SK-N-SH (cell line): Measurements from ENCODE around the gene RELB. TPM values are rescaled to one million over a fixed set of nuclear protein-coding genes. Genes with fewer than 3 reads are reported as not detected.

Experiments
- CTCF ChIA-PET: fragments of 300-600, 350-600 bp; formaldehyde crosslinking; extraction: SDS; loops from one replicate; lab custom pipeline; 2021; lab: Yijun Ruan, JAX
- POLR2A ChIA-PET: fragments of 350-600 bp; sonication (Branson Sonifier 250); formaldehyde crosslinking; extraction: SDS; loops from one replicate; lab custom pipeline; 2020; ENCODE audit warnings: antibody characterized with exemption, inconsistent platforms; lab: Yijun Ruan, JAX
- DNase-seq: peaks from one replicate; pipeline ENCODE4 v3.0.0; 2012
- H2AFZ ChIP-seq: fragments of 200-600 bp; sonication (generic); 2 replicates; pipeline ENCODE4 v1.8.1; 2016; ENCODE audit warnings: antibody characterized with exemption, mild to moderate bottlenecking, low read depth
- H3F3A ChIP-seq: fragments of 200-600 bp; sonication (generic); replicated peaks from 2 replicates; pipeline ENCODE3; 2016; ENCODE audit warnings: antibody characterized with exemption, mild to moderate bottlenecking; ENCODE audit not compliant: insufficient read depth
- H3K27ac ChIP-seq, 2 experiments: fragments of 200-500 bp in 1 of 2; fragments of 200-600 bp in 1 of 2; sonication (Bioruptor generic) in 1 of 2; sonication (generic), shearing (Covaris generic) in 1 of 2; 2 replicates each; pipeline versions ENCODE4 v1.5.1 to v1.6.1; 2014 to 2016; ENCODE audit warnings: low read depth in 2 of 2, inconsistent platforms in 1 of 2, low read length in 1 of 2, mild to moderate bottlenecking in 1 of 2, mixed read lengths in 1 of 2
- H3K27me3 ChIP-seq: fragments of 200-600 bp; sonication (generic), shearing (Covaris generic); 2 replicates; pipeline ENCODE4 v1.6.1; 2016; ENCODE audit warnings: mixed run types; ENCODE audit not compliant: insufficient read depth
- H3K36me3 ChIP-seq, 2 experiments: fragments of 200-500 bp in 1 of 2; fragments of 200-600 bp in 1 of 2; sonication (Bioruptor generic) in 1 of 2; sonication (generic) in 1 of 2; replicated peaks in 1 of 2; 2 replicates each; pipeline versions ENCODE3 to v1.5.1; 2014 to 2016; ENCODE audit warnings: low read length in 1 of 2, mild to moderate bottlenecking in 1 of 2; ENCODE audit not compliant: insufficient read depth in 2 of 2, control insufficient read depth in 1 of 2
- H3K4me1 ChIP-seq, 2 experiments: fragments of 200-500 bp in 1 of 2; fragments of 200-600 bp in 1 of 2; sonication (Bioruptor generic) in 1 of 2; sonication (generic), shearing (Covaris generic) in 1 of 2; 2 replicates each; pipeline versions ENCODE4 v1.5.1 to v1.6.1; 2014 to 2016; ENCODE audit warnings: low read depth in 1 of 2, low read length in 1 of 2, mixed run types in 1 of 2; ENCODE audit not compliant: insufficient read depth in 2 of 2, control insufficient read depth in 1 of 2
- H3K4me2 ChIP-seq: fragments of 200-600 bp; sonication (generic), shearing (Covaris generic); 2 replicates; pipeline ENCODE4 v1.6.1; 2017; ENCODE audit warnings: mixed run types
- H3K4me3 ChIP-seq, 2 experiments: fragments of 200-500 bp in 1 of 2; fragments of 200-600 bp in 1 of 2; sonication (Bioruptor generic) in 1 of 2; sonication (generic), shearing (Covaris generic) in 1 of 2; 2 replicates each; pipeline versions ENCODE4 v1.5.1 to v1.8.1; 2014 to 2016; ENCODE audit warnings: low read depth in 2 of 2, inconsistent platforms in 1 of 2, low read length in 1 of 2, mild to moderate bottlenecking in 1 of 2, mixed read lengths in 1 of 2, moderate library complexity in 1 of 2
- H3K79me2 ChIP-seq: fragments of 200-600 bp; sonication (generic); 2 replicates; pipeline ENCODE4 v1.8.1; 2017; ENCODE audit warnings: mild to moderate bottlenecking; ENCODE audit not compliant: insufficient read depth
- H3K9ac ChIP-seq: fragments of 200-600 bp; sonication (generic); 2 replicates; pipeline ENCODE4 v1.6.1; 2017; ENCODE audit warnings: mixed run types
- H3K9me2 ChIP-seq: fragments of 200-600 bp; sonication (generic); 2 replicates; pipeline ENCODE4 v1.6.1; 2017; ENCODE audit warnings: mixed run types
- H3K9me3 ChIP-seq: fragments of 200-600 bp; sonication (generic); 2 replicates; pipeline ENCODE4 v1.6.1; 2017; ENCODE audit warnings: mixed run types, mild to moderate bottlenecking, moderate library complexity
- H4K20me1 ChIP-seq: fragments of 200-600 bp; sonication (generic); 2 replicates; pipeline ENCODE4 v1.6.1; 2017; ENCODE audit warnings: mild to moderate bottlenecking, mixed run types; ENCODE audit not compliant: insufficient read depth
- EP300 ChIP-seq, 2 experiments: IDR thresholded peaks; 2 replicates each; pipeline versions ENCODE4 v1.4.0 to v1.6.1; 2012; ENCODE audit warnings: borderline replicate concordance in 1 of 2, low read depth in 1 of 2, low read length in 1 of 2
- EZH2phosphoT487 ChIP-seq: fragments of 200-600 bp; sonication (generic); IDR thresholded peaks from 2 replicates; pipeline ENCODE4 v1.6.1; 2017; ENCODE audit warnings: low read depth, mixed run types, mild to moderate bottlenecking, antibody characterized with exemption, moderate library complexity, borderline replicate concordance
- FOSL2 ChIP-seq: IDR thresholded peaks from 2 replicates; pipeline ENCODE4 v1.4.0; 2012; ENCODE audit warnings: low read depth, mild to moderate bottlenecking, moderate library complexity, borderline replicate concordance
- FOXJ3 ChIP-seq: sonication (generic); formaldehyde crosslinking; IDR thresholded peaks from 2 replicates; pipeline ENCODE4 v1.5.1; 2020; ENCODE audit warnings: mild to moderate bottlenecking, missing genetic modification reagents
- GABPA ChIP-seq: IDR thresholded peaks from 2 replicates; pipeline ENCODE4 v1.4.0; 2012; ENCODE audit warnings: low read depth, mild to moderate bottlenecking
- JUND ChIP-seq: IDR thresholded peaks from 2 replicates; pipeline ENCODE4 v1.4.0; 2012
- POLR2AphosphoS5 ChIP-seq: IDR thresholded peaks from 2 replicates; pipeline ENCODE4 v1.6.1; 2012; ENCODE audit warnings: low read depth, low read length
- RFX5 ChIP-seq: IDR thresholded peaks from 2 replicates; pipeline ENCODE4 v1.6.1; 2012; ENCODE audit warnings: mild to moderate bottlenecking, improper control_type of control experiment, low read length
- SIN3A ChIP-seq: IDR thresholded peaks from 2 replicates; pipeline ENCODE4 v1.6.1; 2012; ENCODE audit warnings: low read depth, mild to moderate bottlenecking, low read length, moderate library complexity, borderline replicate concordance
- TAF1 ChIP-seq: IDR thresholded peaks from 2 replicates; pipeline ENCODE4 v1.6.1; 2012; ENCODE audit warnings: low read depth, mild to moderate bottlenecking, low read length, moderate library complexity, borderline replicate concordance
- TEAD4 ChIP-seq: IDR thresholded peaks from 2 replicates; pipeline ENCODE4 v1.4.0; 2012; ENCODE audit warnings: mild to moderate bottlenecking, borderline replicate concordance; ENCODE audit not compliant: insufficient read depth
- USF1 ChIP-seq: IDR thresholded peaks from 2 replicates; pipeline ENCODE4 v1.4.0; 2012; ENCODE audit warnings: low read depth, borderline replicate concordance
- YY1 ChIP-seq: IDR thresholded peaks from 2 replicates; pipeline ENCODE4 v1.4.0; 2012; ENCODE audit warnings: low read depth, mild to moderate bottlenecking
- WGBS: methylation state at CpG from one replicate; pipeline ENCODE4 v1.1.6; 2017; ENCODE audit warnings: low lambda C conversion rate; 5-methylcytosine and 5-hydroxymethylcytosine counted together
- polyA plus RNA-seq, 3 experiments: library from polyadenylated mRNA; depleted of rRNA; stranded (reverse); fragments of >200 nt; gene quantifications; 2 replicates each; pipeline ENCODE4 v1.2.3, GENCODE V29; 2012
- TF ChIP-seq, protein P1 (sequence below): IDR thresholded peaks from 2 replicates; pipeline ENCODE4; 2012
- TF ChIP-seq, protein P2 (sequence below): fragments of 150-350 bp; IDR thresholded peaks from 2 replicates; pipeline ENCODE4 v1.6.1; 2016; ENCODE audit warnings: mild to moderate bottlenecking, low read depth, low read length
- TF ChIP-seq, protein P3 (sequence below): IDR thresholded peaks from 2 replicates; pipeline ENCODE4 v1.4.0; 2012; ENCODE audit warnings: low read depth, borderline replicate concordance

RELB gene
- polyA plus RNA-seq, 1 of the 3 experiments (the other 2 are of a cell fraction): 12.6 TPM

- ChIA-PET POLR2A (no interaction called here), CTCF (no interaction called here)
- no peak overlapping the region for H2AFZ ChIP-seq
Observed at GRCh38 chr19:44984005-44984404, 17.3 kb upstream of the RELB start.

DNA sequence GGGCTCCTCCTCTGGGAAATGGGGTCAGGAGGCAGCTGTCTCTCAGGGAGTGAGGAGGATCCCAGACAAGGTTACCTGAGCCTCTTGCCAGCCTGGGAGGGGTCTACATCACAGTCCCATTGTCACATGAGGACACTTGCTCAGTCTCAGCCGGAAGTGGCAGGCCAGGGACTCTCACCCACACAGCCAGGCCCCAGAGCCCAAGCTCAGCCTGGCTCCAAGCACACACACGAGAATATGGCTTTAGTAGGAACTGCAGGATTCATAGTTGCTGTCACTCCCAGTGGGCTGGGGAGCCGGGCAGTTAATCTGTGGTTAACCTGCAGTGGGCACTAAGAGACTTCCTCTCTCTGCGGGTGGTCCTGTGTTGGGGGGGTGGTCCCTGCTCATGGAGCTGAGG, 15.8 kb upstream of the RELB start:
- Histone ChIP-seq H3K27me3 (no peaks in the 10 kb centered on the region), H3K4me3 (no peak overlapping the region), H3F3A (no peaks in the 10 kb centered on the region), H3K36me3 (peaks cover 3 to 29% of the 10 kb centered on the region in 2 experiments), H3K9me2 (no peaks in the 10 kb centered on the region), H3K9ac (no peak overlapping the region), H3K4me1 (no peaks in the 10 kb centered on the region), H3K27ac (no peak overlapping the region), H3K9me3 (no peaks in the 10 kb centered on the region), H3K4me2 (no peak overlapping the region), H4K20me1 (no peaks in the 10 kb centered on the region), H3K79me2 (no peaks in the 10 kb centered on the region), H2AFZ (no peak overlapping the region)
- TF ChIP-seq FOXJ3 (CRISPR knock-in tag): no peak
- no peak for TF ChIP-seq JUND
- TF ChIP-seq, protein P1, sequence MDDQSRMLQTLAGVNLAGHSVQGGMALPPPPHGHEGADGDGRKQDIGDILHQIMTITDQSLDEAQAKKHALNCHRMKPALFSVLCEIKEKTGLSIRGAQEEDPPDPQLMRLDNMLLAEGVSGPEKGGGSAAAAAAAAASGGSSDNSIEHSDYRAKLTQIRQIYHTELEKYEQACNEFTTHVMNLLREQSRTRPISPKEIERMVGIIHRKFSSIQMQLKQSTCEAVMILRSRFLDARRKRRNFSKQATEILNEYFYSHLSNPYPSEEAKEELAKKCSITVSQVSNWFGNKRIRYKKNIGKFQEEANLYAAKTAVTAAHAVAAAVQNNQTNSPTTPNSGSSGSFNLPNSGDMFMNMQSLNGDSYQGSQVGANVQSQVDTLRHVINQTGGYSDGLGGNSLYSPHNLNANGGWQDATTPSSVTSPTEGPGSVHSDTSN: no peak
- DNase-seq: no peak
- WGBS: 67% methylated on average over 1 of the region's 4 CpGs
- ChIA-PET CTCF (interaction anchor here (0.6 kb wide), 1 partner anchor 281 kb away, joined by 3 read pairs; no protein-coding TSS in a partner anchor), POLR2A (no interaction called here)

More at GRCh38 chr19:44984005-44984404, 17.3 kb upstream of the RELB start:
- Histone ChIP-seq H3K79me2 (no peaks in the 10 kb centered on the region), H3K27me3 (no peaks in the 10 kb centered on the region), H3K4me2 (no peak overlapping the region), H3K9ac (no peak overlapping the region), H3K27ac (no peak overlapping the region), H3K4me1 (no peaks in the 10 kb centered on the region), H3K36me3 (peaks cover 14 to 27% of the 10 kb centered on the region in 2 experiments), H3F3A (no peaks in the 10 kb centered on the region), H3K9me3 (no peaks in the 10 kb centered on the region), H4K20me1 (no peaks in the 10 kb centered on the region), H3K9me2 (no peaks in the 10 kb centered on the region), H3K4me3 (no peak overlapping the region)
- WGBS: 93% methylated on average over 6 of the region's 9 CpGs
- DNase-seq: no peak
- TF ChIP-seq GABPA (no peak), SIN3A (no peak), EZH2phosphoT487 (no peak), POLR2AphosphoS5 (no peak), USF1 (no peak), FOSL2 (no peak), TEAD4 (no peak), RFX5 (no peak), EP300 (IDR thresholded peaks at IDR 0.05; ENCODE audit: borderline replicate concordance in 1 of 2, low read depth in 1 of 2, low read length in 1 of 2) (no peak), YY1 (no peak), TAF1 (no peak)
- TF ChIP-seq, protein P2, sequence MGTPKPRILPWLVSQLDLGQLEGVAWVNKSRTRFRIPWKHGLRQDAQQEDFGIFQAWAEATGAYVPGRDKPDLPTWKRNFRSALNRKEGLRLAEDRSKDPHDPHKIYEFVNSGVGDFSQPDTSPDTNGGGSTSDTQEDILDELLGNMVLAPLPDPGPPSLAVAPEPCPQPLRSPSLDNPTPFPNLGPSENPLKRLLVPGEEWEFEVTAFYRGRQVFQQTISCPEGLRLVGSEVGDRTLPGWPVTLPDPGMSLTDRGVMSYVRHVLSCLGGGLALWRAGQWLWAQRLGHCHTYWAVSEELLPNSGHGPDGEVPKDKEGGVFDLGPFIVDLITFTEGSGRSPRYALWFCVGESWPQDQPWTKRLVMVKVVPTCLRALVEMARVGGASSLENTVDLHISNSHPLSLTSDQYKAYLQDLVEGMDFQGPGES: no peak
- TF ChIP-seq, protein P3, sequence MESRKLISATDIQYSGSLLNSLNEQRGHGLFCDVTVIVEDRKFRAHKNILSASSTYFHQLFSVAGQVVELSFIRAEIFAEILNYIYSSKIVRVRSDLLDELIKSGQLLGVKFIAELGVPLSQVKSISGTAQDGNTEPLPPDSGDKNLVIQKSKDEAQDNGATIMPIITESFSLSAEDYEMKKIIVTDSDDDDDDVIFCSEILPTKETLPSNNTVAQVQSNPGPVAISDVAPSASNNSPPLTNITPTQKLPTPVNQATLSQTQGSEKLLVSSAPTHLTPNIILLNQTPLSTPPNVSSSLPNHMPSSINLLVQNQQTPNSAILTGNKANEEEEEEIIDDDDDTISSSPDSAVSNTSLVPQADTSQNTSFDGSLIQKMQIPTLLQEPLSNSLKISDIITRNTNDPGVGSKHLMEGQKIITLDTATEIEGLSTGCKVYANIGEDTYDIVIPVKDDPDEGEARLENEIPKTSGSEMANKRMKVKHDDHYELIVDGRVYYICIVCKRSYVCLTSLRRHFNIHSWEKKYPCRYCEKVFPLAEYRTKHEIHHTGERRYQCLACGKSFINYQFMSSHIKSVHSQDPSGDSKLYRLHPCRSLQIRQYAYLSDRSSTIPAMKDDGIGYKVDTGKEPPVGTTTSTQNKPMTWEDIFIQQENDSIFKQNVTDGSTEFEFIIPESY: no peak
- TF ChIP-seq, all 33 proteins: peak for 0
